ENCODE data around the gene CHAF1A. TPM values are rescaled to one million over a fixed set of nuclear protein-coding genes. Genes with fewer than 3 reads are reported as not detected.

CHAF1A gene
- total RNA-seq, 1 donor from 2014 or later = 6.6 TPM

GRCh38 chr19:4371247-4372164 is 30.9 kb upstream of the CHAF1A start:
- TF ChIP-seq, protein P1, sequence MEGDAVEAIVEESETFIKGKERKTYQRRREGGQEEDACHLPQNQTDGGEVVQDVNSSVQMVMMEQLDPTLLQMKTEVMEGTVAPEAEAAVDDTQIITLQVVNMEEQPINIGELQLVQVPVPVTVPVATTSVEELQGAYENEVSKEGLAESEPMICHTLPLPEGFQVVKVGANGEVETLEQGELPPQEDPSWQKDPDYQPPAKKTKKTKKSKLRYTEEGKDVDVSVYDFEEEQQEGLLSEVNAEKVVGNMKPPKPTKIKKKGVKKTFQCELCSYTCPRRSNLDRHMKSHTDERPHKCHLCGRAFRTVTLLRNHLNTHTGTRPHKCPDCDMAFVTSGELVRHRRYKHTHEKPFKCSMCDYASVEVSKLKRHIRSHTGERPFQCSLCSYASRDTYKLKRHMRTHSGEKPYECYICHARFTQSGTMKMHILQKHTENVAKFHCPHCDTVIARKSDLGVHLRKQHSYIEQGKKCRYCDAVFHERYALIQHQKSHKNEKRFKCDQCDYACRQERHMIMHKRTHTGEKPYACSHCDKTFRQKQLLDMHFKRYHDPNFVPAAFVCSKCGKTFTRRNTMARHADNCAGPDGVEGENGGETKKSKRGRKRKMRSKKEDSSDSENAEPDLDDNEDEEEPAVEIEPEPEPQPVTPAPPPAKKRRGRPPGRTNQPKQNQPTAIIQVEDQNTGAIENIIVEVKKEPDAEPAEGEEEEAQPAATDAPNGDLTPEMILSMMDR (IDR thresholded peaks at IDR 0.05) = peak; percentile 24
- peak overlapping the region; percentile 82 for H3K27ac Mint-ChIP-seq (ENCODE audit: unreplicated experiment)
- H3K4me1 Mint-ChIP-seq (ENCODE audit: low read depth) = peaks cover 79% of the 10 kb centered on the region
- DNase-seq (ENCODE audit: low spot score) = no peak
- H3K9me3 Mint-ChIP-seq (ENCODE audit: low read depth) = no peaks in the 10 kb centered on the region
- no peaks in the 10 kb centered on the region for H3K27me3 Mint-ChIP-seq (ENCODE audit: low read depth)
- peak overlapping the region; percentile 35 for H3K4me3 Mint-ChIP-seq (ENCODE audit: unreplicated experiment)
- H3K36me3 Mint-ChIP-seq (ENCODE audit: low read depth) = no peaks in the 10 kb centered on the region

DNA sequence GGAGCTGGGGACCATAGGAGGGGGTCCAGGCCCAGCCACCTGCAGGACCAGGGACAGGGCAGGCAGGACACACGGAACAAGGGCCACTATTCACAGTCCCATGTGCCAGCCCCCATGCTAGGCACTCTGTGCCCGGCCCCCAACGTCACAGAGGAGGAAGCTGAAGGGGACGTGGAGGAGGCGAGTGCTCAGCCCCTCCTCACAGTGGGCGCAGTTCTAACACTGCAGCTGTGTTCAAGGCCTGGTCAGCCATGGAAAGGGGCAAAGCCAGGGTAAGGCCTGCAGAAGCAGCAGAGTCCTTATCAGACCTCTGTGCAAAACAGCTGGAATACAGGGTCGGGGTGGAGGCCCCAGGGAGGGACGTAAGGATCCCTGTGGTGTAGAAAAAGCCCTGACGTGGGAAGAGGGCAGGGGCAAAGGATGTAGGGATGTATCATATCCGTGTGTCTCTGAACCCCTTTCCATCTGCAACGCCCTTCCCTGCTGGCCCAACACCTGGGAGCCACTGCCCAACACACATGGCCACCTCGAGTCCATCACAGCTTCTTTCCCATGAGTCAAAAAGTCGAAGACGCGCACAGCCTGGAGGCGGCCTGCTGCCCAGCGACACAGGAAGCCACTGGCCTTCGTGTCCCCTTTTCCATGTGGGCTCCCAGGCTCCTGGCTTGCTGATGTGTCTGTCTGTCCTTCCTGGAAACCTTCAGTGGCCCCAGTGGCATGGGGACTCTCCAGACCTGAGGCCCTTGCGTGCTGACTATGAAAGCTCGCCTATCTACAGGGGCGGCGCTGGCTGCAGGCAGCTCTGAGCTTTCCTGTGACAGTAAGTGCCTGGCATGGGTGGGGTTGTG is 30.1 kb upstream of the CHAF1A start:
- peak overlapping the region; percentile 97 for H3K27ac Mint-ChIP-seq (ENCODE audit: unreplicated experiment)
- TF ChIP-seq, protein P1 (IDR thresholded peaks at IDR 0.05) = no peak
- H3K4me3 Mint-ChIP-seq (ENCODE audit: unreplicated experiment) = no peak overlapping the region
- no peak for DNase-seq (ENCODE audit: low spot score)
- H3K36me3 Mint-ChIP-seq (ENCODE audit: low read depth) = no peaks in the 10 kb centered on the region
- peaks cover 86% of the 10 kb centered on the region for H3K4me1 Mint-ChIP-seq (ENCODE audit: low read depth)
- no peaks in the 10 kb centered on the region for H3K27me3 Mint-ChIP-seq (ENCODE audit: low read depth)
- no peaks in the 10 kb centered on the region for H3K9me3 Mint-ChIP-seq (ENCODE audit: low read depth)

- H3K36me3 Mint-ChIP-seq (ENCODE audit: low read depth) = no peaks in the 10 kb centered on the region
- no peaks in the 10 kb centered on the region for H3K27me3 Mint-ChIP-seq (ENCODE audit: low read depth)
- H3K27ac Mint-ChIP-seq (ENCODE audit: unreplicated experiment) = peak overlapping the region; percentile 97
- no peak for DNase-seq (ENCODE audit: low spot score)
- H3K9me3 Mint-ChIP-seq (ENCODE audit: low read depth) = no peaks in the 10 kb centered on the region
- H3K4me1 Mint-ChIP-seq (ENCODE audit: low read depth) = peaks cover 83% of the 10 kb centered on the region
- TF ChIP-seq, protein P1 (IDR thresholded peaks at IDR 0.05) = no peak
- no peak overlapping the region for H3K4me3 Mint-ChIP-seq (ENCODE audit: unreplicated experiment)
Measured at GRCh38 chr19:4373013-4373367, 29.4 kb upstream of the CHAF1A start.

GRCh38 chr19:4373601-4374497 is 28.6 kb upstream of the CHAF1A start:
- Mint-ChIP-seq H3K27ac (ENCODE audit: unreplicated experiment) (peak overlapping the region; percentile 97), H3K36me3 (ENCODE audit: low read depth) (no peaks in the 10 kb centered on the region), H3K9me3 (ENCODE audit: low read depth) (no peaks in the 10 kb centered on the region), H3K4me1 (ENCODE audit: low read depth) (peaks cover 77% of the 10 kb centered on the region), H3K4me3 (ENCODE audit: unreplicated experiment) (peak overlapping the region; percentile 29), H3K27me3 (ENCODE audit: low read depth) (no peaks in the 10 kb centered on the region)
- TF ChIP-seq, protein P1 (IDR thresholded peaks at IDR 0.05) = no peak
- no peak for DNase-seq (ENCODE audit: low spot score)

All from chondrocyte (in vitro differentiated cells).